Stimulated activated memory B cell treated with anti-CD40 and anti-IgM and Interleukin-4, amounts not matched to agents 10 μg/mL and 1 μg/mL and 100 μg/mL, for 72 hours (primary cell): ENCODE measurements around the gene PAFAH1B1.
"Not testable (repeated sequence)": the region's sequence is repeated elsewhere in the genome, so short reads cannot be mapped to it uniquely, and the experiment has no call there.

ENCODE experiments used
- ATAC-seq: fragments of 150-1000 bp; cut with Tn5 transposase; 2 replicates; pipeline ENCODE4 v1.10.0; 2021
- H3K27ac Mint-ChIP-seq: one replicate; pipeline ENCODE4 v1.8.0; 2022; ENCODE audit warnings: mild to moderate bottlenecking, mixed read lengths
- H3K27me3 Mint-ChIP-seq: one replicate; pipeline ENCODE4 v1.8.0; 2022; ENCODE audit warnings: mixed read lengths
- H3K36me3 Mint-ChIP-seq: one replicate; pipeline ENCODE4 v1.8.0; 2022; ENCODE audit warnings: mixed read lengths
- H3K4me1 Mint-ChIP-seq: one replicate; pipeline ENCODE4 v1.8.0; 2022; ENCODE audit warnings: mixed read lengths
- H3K4me3 Mint-ChIP-seq: one replicate; pipeline ENCODE4 v1.8.0; 2022; ENCODE audit warnings: mild to moderate bottlenecking, moderate library complexity, mixed read lengths
- H3K9me3 Mint-ChIP-seq: one replicate; pipeline ENCODE4 v1.8.0; 2022; ENCODE audit warnings: mixed read lengths

PAFAH1B1 gene

DNA sequence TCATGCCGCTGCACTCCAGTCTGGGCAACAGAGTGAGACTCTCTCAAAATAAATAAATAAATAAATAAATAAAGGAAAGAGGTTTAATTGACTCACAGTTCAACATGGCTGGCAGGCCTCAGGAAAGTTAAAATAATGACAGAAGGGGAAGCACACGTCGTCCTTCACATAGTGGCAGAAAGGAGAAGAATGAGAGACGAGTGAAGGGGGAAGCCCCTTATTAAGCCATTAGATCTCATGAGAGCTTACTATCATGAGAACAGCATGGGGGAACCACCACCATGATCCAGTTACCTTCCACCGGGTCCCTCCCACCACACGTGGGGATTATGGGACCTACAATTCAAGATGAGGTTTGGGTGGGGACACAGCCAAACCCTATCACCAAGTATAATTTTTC is 54.5 kb downstream of the PAFAH1B1 start:
- H3K9me3 Mint-ChIP-seq = no peaks in the 10 kb centered on the region
- no peaks in the 10 kb centered on the region for H3K4me1 Mint-ChIP-seq
- no peak overlapping the region for H3K27ac Mint-ChIP-seq
- H3K4me3 Mint-ChIP-seq = no peak overlapping the region
- ATAC-seq = peak; percentile 45
- peaks cover 47% of the 10 kb centered on the region for H3K36me3 Mint-ChIP-seq
- no peaks in the 10 kb centered on the region for H3K27me3 Mint-ChIP-seq

DNA sequence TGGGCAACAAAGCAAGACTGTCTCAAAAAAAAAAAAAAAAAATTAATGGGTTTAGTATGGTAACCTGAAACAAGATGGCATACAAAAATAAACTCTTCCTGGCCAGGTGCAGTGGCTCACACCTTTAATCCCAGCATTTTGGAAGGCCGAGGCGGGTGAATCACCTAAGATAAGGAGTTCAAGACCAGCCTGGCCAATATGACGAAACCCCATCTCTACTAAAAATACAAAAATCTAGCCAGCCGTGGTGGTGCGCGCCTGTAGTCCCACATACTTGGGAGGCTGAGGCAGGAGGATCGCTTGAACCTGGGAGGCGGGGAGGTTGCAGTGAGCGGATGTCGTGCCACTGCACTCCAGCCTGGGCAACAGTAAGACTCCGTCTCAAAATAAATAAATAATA is 55.7 kb downstream of the PAFAH1B1 start:
- ATAC-seq = no peak
- Mint-ChIP-seq H3K9me3 (no peaks in the 10 kb centered on the region), H3K27me3 (no peaks in the 10 kb centered on the region), H3K4me3 (no peak overlapping the region), H3K27ac (no peak overlapping the region), H3K36me3 (peaks cover 41% of the 10 kb centered on the region), H3K4me1 (no peaks in the 10 kb centered on the region)

DNA sequence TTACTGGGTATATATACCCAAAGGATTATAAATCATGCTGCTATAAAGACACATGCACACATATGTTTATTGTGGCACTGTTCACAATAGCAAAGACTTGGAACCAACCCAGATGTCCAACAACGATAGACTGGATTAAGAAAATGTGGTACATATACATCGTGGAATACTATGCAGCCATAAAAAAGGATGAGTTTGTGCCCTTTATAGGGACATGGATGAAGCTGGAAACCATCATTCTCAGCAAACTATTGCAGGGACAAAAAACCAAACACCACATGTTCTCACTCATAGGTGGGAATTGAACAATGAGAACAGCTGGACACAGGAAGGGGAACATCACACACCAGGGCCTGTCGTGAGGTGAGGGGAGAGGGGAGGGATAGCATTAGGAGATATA is 59.5 kb downstream of the PAFAH1B1 start:
- not testable (repeated sequence) for H3K4me1 Mint-ChIP-seq, H3K4me3 Mint-ChIP-seq, H3K27me3 Mint-ChIP-seq, ATAC-seq, H3K9me3 Mint-ChIP-seq, H3K27ac Mint-ChIP-seq
- peaks cover 34% of the 10 kb centered on the region for H3K36me3 Mint-ChIP-seq

DNA sequence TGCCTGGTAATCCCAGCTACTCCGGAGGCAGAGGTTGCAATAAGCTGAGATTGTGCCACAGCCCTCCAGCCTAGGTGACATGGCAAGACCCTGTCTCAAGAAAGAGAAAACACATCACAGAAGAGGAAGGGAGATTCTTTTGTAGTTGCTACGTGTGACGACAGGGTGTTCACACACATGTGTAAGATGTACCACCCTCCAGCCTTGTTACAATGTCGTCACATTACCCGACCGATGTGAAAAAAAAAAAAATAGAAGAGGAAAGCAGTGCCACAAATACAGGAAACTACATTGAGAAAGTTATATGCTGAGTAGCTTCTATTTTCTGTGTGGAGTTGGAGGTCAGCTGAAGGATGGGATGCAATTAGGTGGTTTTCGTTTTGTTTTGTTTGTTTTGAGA is 62.1 kb downstream of the PAFAH1B1 start:
- Mint-ChIP-seq H3K27me3 (no peaks in the 10 kb centered on the region), H3K36me3 (peaks cover 41% of the 10 kb centered on the region)

DNA sequence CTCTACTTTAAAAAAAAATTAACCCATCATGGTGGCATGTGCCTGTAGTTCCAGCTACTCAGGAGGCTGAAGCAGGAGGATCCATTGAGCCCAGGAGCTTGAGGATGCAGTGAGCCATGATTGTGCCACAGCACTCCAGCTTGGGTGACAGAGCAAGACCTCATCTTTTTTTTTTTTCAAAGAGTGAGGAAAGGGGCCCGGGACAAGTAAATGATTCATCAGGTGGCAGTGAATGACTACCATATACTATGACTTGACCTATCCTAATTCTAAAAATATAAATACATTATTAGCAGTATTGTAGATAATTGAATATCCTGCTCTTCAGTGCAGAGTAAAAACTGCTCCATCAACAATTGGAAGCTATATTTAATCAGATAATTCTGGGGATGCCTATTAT is 62.8 kb downstream of the PAFAH1B1 start:
- ATAC-seq = no peak
- peaks cover 43% of the 10 kb centered on the region for H3K36me3 Mint-ChIP-seq
- no peak overlapping the region for H3K27ac Mint-ChIP-seq

More for the DNA sequence above, 62.1 kb downstream of the PAFAH1B1 start:
- no peak for ATAC-seq
- Mint-ChIP-seq H3K27ac (no peak overlapping the region), H3K9me3 (no peaks in the 10 kb centered on the region), H3K4me3 (no peak overlapping the region), H3K4me1 (peaks cover 21% of the 10 kb centered on the region)

DNA sequence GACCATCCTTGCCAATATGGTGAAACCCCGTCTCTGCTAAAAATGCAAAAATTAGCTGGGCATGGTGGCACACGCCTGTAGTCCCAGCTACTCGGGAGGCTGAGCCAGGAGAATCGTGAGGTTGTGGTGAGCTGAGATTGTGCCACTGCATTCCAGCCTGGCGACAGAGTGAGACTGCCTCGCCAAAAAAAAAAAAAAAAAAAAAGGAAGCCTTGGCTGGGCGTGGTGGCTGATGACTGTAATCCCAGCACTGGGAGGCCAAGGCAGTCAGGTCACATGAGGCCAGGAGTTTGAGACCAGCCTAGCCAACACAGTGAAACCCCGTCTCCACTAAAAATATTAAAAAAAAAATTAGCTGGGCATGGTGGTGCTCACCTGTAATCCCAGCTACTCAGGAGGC is 65.9 kb downstream of the PAFAH1B1 start:
- ATAC-seq, H3K9me3 Mint-ChIP-seq, H3K4me3 Mint-ChIP-seq, H3K27me3 Mint-ChIP-seq, H3K27ac Mint-ChIP-seq: not testable (repeated sequence)
- Mint-ChIP-seq H3K36me3 (peaks cover 29% of the 10 kb centered on the region), H3K4me1 (peaks cover 43% of the 10 kb centered on the region)

More for the DNA sequence above, 62.8 kb downstream of the PAFAH1B1 start:
- Mint-ChIP-seq H3K4me1 (peaks cover 28% of the 10 kb centered on the region), H3K4me3 (no peak overlapping the region), H3K27me3 (no peaks in the 10 kb centered on the region), H3K9me3 (no peaks in the 10 kb centered on the region)

DNA sequence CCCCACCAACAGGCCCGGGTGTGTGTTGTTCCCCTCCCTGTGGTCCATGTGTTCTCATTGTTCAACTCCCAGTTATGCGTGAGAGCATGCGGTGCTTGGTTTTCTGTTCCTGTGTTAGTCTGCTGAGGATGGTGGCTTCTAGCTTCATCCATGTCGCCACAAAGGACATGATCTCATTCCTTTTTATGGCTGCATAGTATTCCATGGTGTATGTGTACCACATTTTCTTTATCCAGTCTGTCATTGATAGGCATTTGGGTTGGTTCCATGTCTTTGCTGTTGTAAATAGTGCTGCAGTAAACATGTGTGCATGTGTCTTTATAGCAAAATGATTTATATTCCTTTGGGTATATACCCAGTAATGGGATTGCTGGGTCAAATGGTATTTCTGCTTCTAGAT is 67.0 kb downstream of the PAFAH1B1 start:
- not testable (repeated sequence) for H3K4me3 Mint-ChIP-seq, H3K27me3 Mint-ChIP-seq, H3K27ac Mint-ChIP-seq, ATAC-seq, H3K9me3 Mint-ChIP-seq
- H3K4me1 Mint-ChIP-seq = peaks cover 45% of the 10 kb centered on the region
- peaks cover 32% of the 10 kb centered on the region for H3K36me3 Mint-ChIP-seq

DNA sequence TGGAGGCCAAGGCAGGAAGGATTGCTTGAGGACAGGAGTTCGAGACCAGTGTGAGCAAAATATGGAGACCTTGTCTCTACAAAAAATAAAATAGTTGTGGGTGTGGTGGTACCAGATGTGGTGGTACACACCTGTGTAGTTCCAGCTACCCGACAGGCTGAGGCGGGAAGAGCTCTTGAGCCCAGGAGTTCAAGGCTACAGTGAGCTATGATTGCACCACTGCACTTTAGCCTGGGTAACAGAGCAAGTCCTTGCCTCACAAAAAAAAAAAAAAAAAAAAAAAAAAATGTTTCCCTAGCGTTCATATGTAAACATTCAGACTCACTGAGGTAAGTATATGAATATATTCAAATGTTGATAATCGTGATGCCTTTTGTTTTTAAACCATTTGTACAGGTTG is 78.6 kb downstream of the PAFAH1B1 start:
- H3K9me3 Mint-ChIP-seq = no peaks in the 10 kb centered on the region
- H3K36me3 Mint-ChIP-seq = peaks cover 66% of the 10 kb centered on the region
- no peak overlapping the region for H3K27ac Mint-ChIP-seq
- H3K4me3 Mint-ChIP-seq = no peak overlapping the region
- H3K4me1 Mint-ChIP-seq = no peaks in the 10 kb centered on the region
- H3K27me3 Mint-ChIP-seq = no peaks in the 10 kb centered on the region
- ATAC-seq = no peak

DNA sequence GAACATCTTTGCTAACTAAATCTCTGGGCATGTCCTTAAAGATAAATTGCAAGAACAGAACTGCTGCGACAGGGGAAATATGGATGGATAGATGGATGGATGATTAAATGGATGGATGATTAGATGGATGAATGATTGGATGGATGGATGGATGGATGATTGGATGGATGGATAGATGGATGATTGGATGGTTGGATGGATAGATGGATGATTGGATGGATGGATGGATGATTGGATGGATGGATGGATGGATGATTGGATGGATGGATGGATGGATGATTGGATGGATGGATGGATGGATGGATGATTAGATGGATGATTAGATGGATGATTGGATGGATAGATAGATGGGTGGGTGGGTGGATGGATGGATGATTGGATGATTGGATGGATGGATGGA is 85.8 kb downstream of the PAFAH1B1 start:
- not testable (repeated sequence) for H3K4me3 Mint-ChIP-seq, ATAC-seq, H3K4me1 Mint-ChIP-seq, H3K27me3 Mint-ChIP-seq, H3K9me3 Mint-ChIP-seq, H3K27ac Mint-ChIP-seq
- H3K36me3 Mint-ChIP-seq = peaks cover 49% of the 10 kb centered on the region

DNA sequence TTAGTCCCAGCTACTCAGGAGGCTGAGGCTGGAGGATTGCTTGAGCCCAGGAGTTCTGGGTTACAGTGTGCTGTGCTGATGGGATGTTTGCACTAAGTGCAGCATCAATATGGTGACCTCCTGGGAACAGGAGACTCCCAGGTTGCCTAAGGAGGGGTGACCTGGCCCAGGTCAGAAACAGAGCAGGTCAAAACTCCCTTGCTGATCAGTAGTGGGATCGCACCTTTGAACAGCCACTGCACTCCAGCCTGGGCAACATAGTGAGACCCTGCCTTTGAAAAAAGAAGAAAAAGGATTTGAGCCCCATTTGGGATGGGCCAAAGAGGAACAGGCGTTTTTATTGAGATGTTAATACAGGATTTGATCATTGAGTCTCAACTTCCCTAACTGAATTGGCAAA is 87.5 kb downstream of the PAFAH1B1 start:
- no peaks in the 10 kb centered on the region for H3K27me3 Mint-ChIP-seq
- H3K36me3 Mint-ChIP-seq = peaks cover 40% of the 10 kb centered on the region
- H3K4me3 Mint-ChIP-seq = no peak overlapping the region
- H3K27ac Mint-ChIP-seq = no peak overlapping the region
- H3K9me3 Mint-ChIP-seq = no peaks in the 10 kb centered on the region
- no peak for ATAC-seq
- no peaks in the 10 kb centered on the region for H3K4me1 Mint-ChIP-seq

DNA sequence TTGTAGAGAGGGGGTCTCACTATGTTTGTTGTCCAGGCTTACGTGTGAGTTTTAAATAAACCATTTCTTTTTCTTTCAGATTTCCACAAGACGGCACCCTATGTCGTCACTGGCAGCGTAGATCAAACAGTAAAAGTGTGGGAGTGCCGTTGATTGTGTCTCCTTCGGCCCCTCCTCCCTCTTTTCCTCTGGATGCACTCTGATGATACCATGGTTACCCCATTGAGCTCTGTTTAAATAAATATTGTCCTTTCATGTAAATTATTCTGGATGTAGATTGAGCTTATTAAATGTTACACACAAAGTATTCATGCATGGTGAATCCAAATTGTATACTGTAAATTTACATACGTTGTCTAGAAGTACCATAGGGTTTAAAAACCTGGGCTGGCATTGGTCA is 88.2 kb downstream of the PAFAH1B1 start:
- no peak for ATAC-seq
- Mint-ChIP-seq H3K27ac (no peak overlapping the region), H3K36me3 (peaks cover 37% of the 10 kb centered on the region)

DNA sequence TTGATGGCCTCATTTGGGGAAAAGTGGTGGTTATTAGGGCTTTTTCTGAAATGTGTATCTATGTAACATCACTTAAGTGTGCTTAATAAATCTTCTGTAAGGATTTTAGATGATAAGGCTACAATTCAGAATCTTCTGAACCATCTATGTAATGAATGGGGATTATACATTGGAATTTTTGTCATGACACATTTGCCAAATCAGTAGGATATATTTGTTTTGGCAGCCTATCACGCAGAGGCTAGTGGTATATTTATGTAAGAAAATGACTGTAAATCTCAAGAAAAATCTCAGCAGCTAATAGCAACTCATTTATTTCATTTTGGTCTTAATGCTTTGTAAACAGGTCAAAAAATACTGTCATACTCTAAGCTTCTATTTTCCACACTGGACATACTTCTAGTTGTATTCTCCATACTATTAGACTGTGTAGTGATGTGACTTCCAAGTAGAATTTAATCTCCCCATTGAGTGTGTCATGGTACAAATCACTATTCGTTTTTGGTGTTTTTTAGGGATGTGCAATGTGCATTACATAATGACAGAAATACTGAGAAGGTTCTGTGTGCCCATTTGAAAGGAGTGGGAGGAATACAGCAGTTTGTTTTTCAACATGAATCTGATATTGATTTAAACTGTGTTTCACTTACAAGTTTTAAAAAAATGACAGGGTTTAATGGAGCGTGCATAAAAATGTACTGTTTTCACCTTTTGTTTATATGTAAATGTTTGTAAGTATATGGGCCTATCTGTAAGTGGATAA is 88.9 kb downstream of the PAFAH1B1 start:
- Mint-ChIP-seq H3K9me3 (no peaks in the 10 kb centered on the region), H3K4me1 (peaks cover 3% of the 10 kb centered on the region), H3K36me3 (peaks cover 35% of the 10 kb centered on the region), H3K27me3 (no peaks in the 10 kb centered on the region), H3K27ac (no peak overlapping the region), H3K4me3 (no peak overlapping the region)
- no peak for ATAC-seq

More for the DNA sequence above, 88.2 kb downstream of the PAFAH1B1 start:
- no peak overlapping the region for H3K4me3 Mint-ChIP-seq
- H3K4me1 Mint-ChIP-seq = no peaks in the 10 kb centered on the region
- H3K9me3 Mint-ChIP-seq = no peaks in the 10 kb centered on the region
- no peaks in the 10 kb centered on the region for H3K27me3 Mint-ChIP-seq

DNA sequence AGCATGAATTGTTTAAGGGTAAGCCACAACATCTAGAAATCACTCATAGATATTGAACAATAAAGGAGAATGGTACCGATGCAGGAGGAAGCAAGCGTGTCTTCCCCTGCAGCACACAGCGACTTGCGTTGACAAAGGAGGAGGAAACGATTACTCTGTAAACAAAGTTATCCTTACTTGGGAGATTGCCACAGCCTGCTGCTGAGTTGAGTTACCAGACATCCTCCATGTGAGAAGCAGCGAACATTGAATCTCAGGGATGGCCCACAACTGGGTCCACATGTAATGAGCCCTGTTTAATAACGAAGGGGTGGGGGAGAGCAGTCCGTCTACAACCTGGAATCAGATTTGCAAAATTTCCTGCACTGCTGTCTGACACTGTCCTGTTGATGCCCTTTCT is 90.5 kb downstream of the PAFAH1B1 start:
- Mint-ChIP-seq H3K36me3 (peaks cover 34% of the 10 kb centered on the region), H3K4me3 (no peak overlapping the region)
- no peak for ATAC-seq

DNA sequence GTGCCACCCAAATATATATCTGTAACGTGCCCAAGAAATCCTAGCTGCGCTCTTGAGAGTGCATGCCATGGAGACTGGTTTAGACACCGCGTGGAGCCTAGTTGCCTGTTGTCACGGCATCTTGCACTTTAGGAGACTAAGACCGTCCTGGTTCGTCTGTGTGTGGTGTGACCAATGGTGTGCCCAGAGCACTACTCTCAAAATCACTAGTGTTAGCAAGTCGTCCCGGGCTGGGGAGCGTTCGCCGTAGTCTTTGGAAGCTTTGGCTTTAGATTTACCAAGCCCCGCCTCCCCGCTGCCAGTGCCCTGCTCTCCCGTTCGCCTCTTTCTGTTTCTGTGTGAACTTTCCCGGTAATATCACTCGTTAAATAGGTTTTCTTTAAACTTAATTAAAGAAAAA is 91.1 kb downstream of the PAFAH1B1 start:
- Mint-ChIP-seq H3K9me3 (no peaks in the 10 kb centered on the region), H3K27ac (no peak overlapping the region), H3K36me3 (peaks cover 27% of the 10 kb centered on the region), H3K4me1 (peaks cover 21% of the 10 kb centered on the region), H3K4me3 (no peak overlapping the region), H3K27me3 (no peaks in the 10 kb centered on the region)
- ATAC-seq = no peak

More for the DNA sequence above, 90.5 kb downstream of the PAFAH1B1 start:
- Mint-ChIP-seq H3K4me1 (peaks cover 15% of the 10 kb centered on the region), H3K9me3 (no peaks in the 10 kb centered on the region), H3K27ac (no peak overlapping the region), H3K27me3 (no peaks in the 10 kb centered on the region)

DNA sequence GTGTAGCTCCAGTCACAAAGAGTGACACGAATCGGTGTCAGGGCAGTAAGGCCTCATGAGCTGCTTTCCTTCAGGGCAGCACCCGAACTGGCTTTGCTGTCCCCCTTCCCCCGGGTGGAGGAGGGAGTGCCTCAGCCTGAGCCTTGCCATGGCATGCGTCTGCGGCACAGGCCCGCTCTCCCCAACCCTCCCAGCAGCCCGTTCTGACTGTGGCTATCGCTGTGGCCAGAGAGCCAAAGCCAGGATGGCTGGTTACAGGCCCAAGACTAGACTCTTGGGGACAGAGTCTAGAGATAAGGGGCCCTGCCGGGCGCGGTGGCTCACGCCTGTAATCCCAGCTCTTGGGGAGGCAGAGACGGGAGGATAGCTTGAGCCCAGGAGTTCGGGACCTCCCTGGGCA is 92.2 kb downstream of the PAFAH1B1 start:
- no peak overlapping the region for H3K27ac Mint-ChIP-seq

DNA sequence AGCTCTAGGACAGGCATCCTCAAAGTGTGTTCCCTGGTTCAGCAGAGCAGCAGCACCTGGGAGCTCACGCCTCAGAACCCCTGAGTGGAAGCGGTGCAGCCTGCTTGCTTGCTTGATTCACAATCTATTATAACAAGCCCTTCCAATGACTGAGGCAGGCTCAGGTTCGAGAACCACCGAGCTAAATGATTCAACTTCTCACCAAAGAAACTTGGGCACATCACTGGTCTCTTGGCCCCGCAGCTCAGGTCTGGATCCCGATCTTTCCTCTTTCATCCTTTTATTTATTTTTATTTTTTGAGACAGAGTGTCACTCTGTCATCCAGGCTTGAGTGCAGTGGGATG is 93.6 kb downstream of the PAFAH1B1 start:
- Mint-ChIP-seq H3K9me3 (no peaks in the 10 kb centered on the region), H3K36me3 (peaks cover 17% of the 10 kb centered on the region), H3K27me3 (no peaks in the 10 kb centered on the region), H3K27ac (peak overlapping the region; percentile 53), H3K4me1 (peaks cover 21% of the 10 kb centered on the region), H3K4me3 (no peak overlapping the region)
- no peak for ATAC-seq

More for the DNA sequence above, 92.2 kb downstream of the PAFAH1B1 start:
- peaks cover 21% of the 10 kb centered on the region for H3K36me3 Mint-ChIP-seq
- H3K4me3 Mint-ChIP-seq = no peak overlapping the region
- ATAC-seq = no peak
- no peaks in the 10 kb centered on the region for H3K27me3 Mint-ChIP-seq
- peaks cover 21% of the 10 kb centered on the region for H3K4me1 Mint-ChIP-seq
- no peaks in the 10 kb centered on the region for H3K9me3 Mint-ChIP-seq
